CD14-positive monocyte (primary cell): ENCODE data around the gene CDHR2. TPM values are rescaled to one million over a fixed set of nuclear protein-coding genes. Genes with fewer than 3 reads are reported as not detected.
"Not testable (repeated sequence)": the region's sequence is repeated elsewhere in the genome, so short reads cannot be mapped to it uniquely, and the experiment has no call there.

Experiments used
- DNase-seq, 3 donors: peaks; one replicate each; pipeline ENCODE4 v3.0.0-alpha.2; 2011 to 2022
- H2AFZ ChIP-seq: 2 replicates; pipeline ENCODE4 v1.6.0; 2012; ENCODE audit warnings: mild to moderate bottlenecking, low read depth, low read length, inconsistent platforms; ENCODE audit not compliant: insufficient read depth, poor library complexity, severe bottlenecking
- H3K27ac ChIP-seq, 2 donors: 1 replicate in 1 of 2; 2 replicates in 1 of 2; pipeline ENCODE4 v1.5.1; 2012 to 2013; ENCODE audit warnings: low read length in 2 of 2, control low read depth in 1 of 2, inconsistent platforms in 1 of 2, low read depth in 1 of 2, mild to moderate bottlenecking in 1 of 2
- H3K27me3 ChIP-seq, 2 donors: one replicate each; pipeline versions ENCODE4 v1.6.0 to v1.6.1; 2011 to 2013; ENCODE audit warnings: low read length in 2 of 2; ENCODE audit not compliant: control insufficient read depth in 2 of 2, insufficient read depth in 2 of 2
- H3K36me3 ChIP-seq, 2 donors: replicated peaks in 1 of 2; 1 replicate in 1 of 2; 2 replicates in 1 of 2; pipeline versions ENCODE4 v1.5.1 to v1.6.1; 2012 to 2013; ENCODE audit warnings: low read length in 2 of 2, control low read depth in 1 of 2, inconsistent platforms in 1 of 2, mild to moderate bottlenecking in 1 of 2; ENCODE audit not compliant: insufficient read depth in 2 of 2, control insufficient read depth in 1 of 2
- H3K4me1 ChIP-seq, 2 donors: 1 replicate in 1 of 2; 2 replicates in 1 of 2; pipeline versions ENCODE4 v1.5.1 to v1.6.1; 2012 to 2013; ENCODE audit warnings: low read length in 2 of 2, control low read depth in 1 of 2, inconsistent platforms in 1 of 2, mild to moderate bottlenecking in 1 of 2, moderate library complexity in 1 of 2; ENCODE audit not compliant: insufficient read depth in 2 of 2, control insufficient read depth in 1 of 2
- H3K4me2 ChIP-seq: replicated peaks from 2 replicates; pipeline ENCODE3; 2012; ENCODE audit warnings: low read length, moderate library complexity, mild to moderate bottlenecking; ENCODE audit not compliant: poor library complexity, severe bottlenecking; ENCODE audit errors: extremely low read depth
- H3K4me3 ChIP-seq, 3 experiments: fragments of 200-600 bp in 1 of 3; sonication (generic) in 1 of 3; replicated peaks in 1 of 3; 1 replicate in 2 of 3; 2 replicates in 1 of 3; pipeline ENCODE4 v1.5.1; 2011 to 2013; ENCODE audit warnings: low read length in 3 of 3, mild to moderate bottlenecking in 3 of 3, control low read depth in 2 of 3, low read depth in 2 of 3, inconsistent platforms in 1 of 3, moderate library complexity in 1 of 3
- H3K79me2 ChIP-seq: 2 replicates; pipeline ENCODE4 v1.6.0; 2012; ENCODE audit warnings: mild to moderate bottlenecking, control low read depth, inconsistent platforms, low read length, moderate library complexity; ENCODE audit not compliant: insufficient read depth
- H3K9ac ChIP-seq: 2 replicates; pipeline ENCODE4 v1.6.0; 2017; ENCODE audit warnings: low read length, mild to moderate bottlenecking; ENCODE audit not compliant: insufficient read depth, poor library complexity, severe bottlenecking
- H3K9me3 ChIP-seq, 2 donors: replicated peaks in 1 of 2; 1 replicate in 1 of 2; 2 replicates in 1 of 2; pipeline versions ENCODE4 v1.5.1 to v1.6.1; 2012 to 2013; ENCODE audit warnings: low read length in 2 of 2, control low read depth in 1 of 2; ENCODE audit not compliant: control insufficient read depth in 1 of 2, insufficient read depth in 1 of 2
- H4K20me1 ChIP-seq: 2 replicates; pipeline ENCODE4 v1.6.0; 2012; ENCODE audit warnings: mild to moderate bottlenecking, low read length, control low read depth, moderate library complexity; ENCODE audit not compliant: insufficient read depth
- H3K27ac Mint-ChIP-seq, 7 donors: one replicate each; pipeline ENCODE4 v1.8.0; 2020; ENCODE audit warnings: mild to moderate bottlenecking in 7 of 7, mixed read lengths in 7 of 7, moderate library complexity in 6 of 7, inconsistent platforms in 2 of 7
- H3K27me3 Mint-ChIP-seq, 3 donors: one replicate each; pipeline ENCODE4 v1.8.0; 2021 to 2022; ENCODE audit warnings: low read depth in 3 of 3, mild to moderate bottlenecking in 3 of 3, mixed read lengths in 3 of 3, moderate library complexity in 3 of 3, inconsistent platforms in 1 of 3
- H3K36me3 Mint-ChIP-seq, 2 donors: one replicate each; pipeline ENCODE4 v1.8.0; 2020; ENCODE audit warnings: mixed read lengths in 2 of 2, inconsistent platforms in 1 of 2, mild to moderate bottlenecking in 1 of 2
- H3K4me1 Mint-ChIP-seq: one replicate; pipeline ENCODE4 v1.8.0; 2020; ENCODE audit warnings: mild to moderate bottlenecking, mixed read lengths
- H3K4me3 Mint-ChIP-seq, 2 donors: one replicate each; pipeline ENCODE4 v1.8.0; 2020; ENCODE audit warnings: mild to moderate bottlenecking in 2 of 2, mixed read lengths in 2 of 2, moderate library complexity in 1 of 2
- H3K9me3 Mint-ChIP-seq, 7 donors: one replicate each; pipeline ENCODE4 v1.8.0; 2020 to 2022; ENCODE audit warnings: mixed read lengths in 7 of 7, mild to moderate bottlenecking in 6 of 7, moderate library complexity in 6 of 7, inconsistent platforms in 2 of 7
- whole genome bisulfite sequencing: methylation state at CpG from one replicate; pipeline ENCODE4 v1.1.5; 2013; ENCODE audit warnings: missing lambda C conversion rate; ENCODE audit not compliant: insufficient coverage; 5-methylcytosine and 5-hydroxymethylcytosine counted together
- intact Hi-C, 2 donors: fragments of 100-400 bp; cut with micrococcal nuclease; formaldehyde crosslinking; loops; one replicate each; pipeline versions ENCODE4 v1.15.0 to v1.15.1; 2023
- polyA plus RNA-seq, 3 donors: library from polyadenylated mRNA; depleted of rRNA in 1 of 3; unstranded in 2 of 3; stranded (reverse) in 1 of 3; fragments of 300-500 nt in 2 of 3; fragments of >200 nt in 1 of 3; fragmentation: Illumina TruSeq in 2 of 3; gene quantifications; 1 replicate in 2 of 3; 2 replicates in 1 of 3; pipeline ENCODE4 v1.2.3, GENCODE V29; 2012 to 2021
- TF ChIP-seq, protein P1 (sequence below): fragments of 200-600 bp; IDR thresholded peaks from one replicate; pipeline ENCODE4 v1.8.0; 2022; ENCODE audit warnings: antibody characterized with exemption, mild to moderate bottlenecking

Gene CDHR2
- polyA plus RNA-seq, 3 donors: 0.12 TPM; not detected in 2

DNA sequence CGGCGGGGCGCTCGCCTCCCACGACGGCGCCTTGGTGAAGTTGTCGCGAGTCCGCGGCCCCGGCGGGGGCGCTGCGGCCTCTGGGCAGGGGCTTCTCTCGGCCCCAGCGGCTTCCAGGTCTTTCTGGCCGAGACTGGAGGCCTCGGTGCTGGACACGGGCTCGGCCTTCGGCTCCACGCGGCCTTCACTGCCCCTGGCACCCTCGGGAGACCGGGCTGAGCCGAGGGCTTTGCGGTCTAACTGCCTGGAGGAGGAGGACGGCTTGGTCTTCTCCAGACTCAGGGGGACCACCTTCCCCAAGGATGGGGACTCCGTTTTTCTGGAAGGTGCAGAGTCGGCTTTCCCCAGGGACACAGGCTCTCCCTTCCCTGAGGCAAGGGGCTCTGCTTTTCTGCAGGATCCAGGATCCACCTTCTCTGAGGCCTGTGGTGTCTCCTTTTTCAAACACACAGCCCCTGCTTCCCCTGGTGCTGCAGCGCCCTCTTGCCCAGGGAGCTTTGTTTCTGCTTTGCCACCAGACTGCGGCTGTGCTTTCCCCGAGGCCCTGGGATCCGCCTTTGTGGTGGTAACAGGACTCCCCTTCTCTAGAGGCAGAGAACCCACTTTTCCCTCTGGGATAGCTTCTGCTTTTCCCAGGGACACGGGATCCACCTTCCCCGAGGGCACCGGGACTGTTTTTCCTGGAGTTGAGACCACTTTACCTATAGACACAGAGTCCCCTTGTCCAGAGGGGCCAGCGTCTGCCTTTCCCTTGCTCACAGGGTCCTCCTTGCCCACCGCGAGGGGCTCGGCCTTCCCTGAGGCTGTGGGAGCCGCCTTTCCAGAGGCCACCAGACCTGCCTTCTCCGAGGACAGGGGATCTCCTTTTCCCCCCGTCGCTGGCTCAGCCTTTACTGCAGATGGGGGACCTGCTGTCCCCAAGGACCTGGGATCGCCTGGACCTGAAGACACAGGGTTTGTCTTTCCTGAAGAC lies 48.6 kb downstream of the CDHR2 start:
- H3K4me1 ChIP-seq: peaks cover 2 to 12% of the 10 kb centered on the region in 2 donors
- H3K4me3 ChIP-seq: no peak overlapping the region
- peaks cover 0 to 32% of the 10 kb centered on the region in 2 donors for H3K27me3 ChIP-seq
- Mint-ChIP-seq H3K27ac (no peak overlapping the region), H3K27me3 (peaks cover 32 to 52% (median 37%) of the 10 kb centered on the region in 3 donors), H3K9me3 (peaks cover 0 to 4% (median 2%) of the 10 kb centered on the region in 7 donors), H3K36me3 (no peaks in the 10 kb centered on the region), H3K4me1 (peaks cover 7% of the 10 kb centered on the region), H3K4me3 (peak overlapping the region in 1 of 2 donors; percentile 69)
- H3K79me2 ChIP-seq: no peaks in the 10 kb centered on the region
- no peaks in the 10 kb centered on the region for H4K20me1 ChIP-seq
- no peak overlapping the region for H3K9ac ChIP-seq
- 52% methylated on average over 40 of the region's 47 CpGs for WGBS
- H3K9me3 ChIP-seq: peaks cover 0 to under 1% of the 10 kb centered on the region in 2 donors
- no peak overlapping the region for H3K27ac ChIP-seq
- no peak overlapping the region for H2AFZ ChIP-seq
- TF ChIP-seq, protein P1, sequence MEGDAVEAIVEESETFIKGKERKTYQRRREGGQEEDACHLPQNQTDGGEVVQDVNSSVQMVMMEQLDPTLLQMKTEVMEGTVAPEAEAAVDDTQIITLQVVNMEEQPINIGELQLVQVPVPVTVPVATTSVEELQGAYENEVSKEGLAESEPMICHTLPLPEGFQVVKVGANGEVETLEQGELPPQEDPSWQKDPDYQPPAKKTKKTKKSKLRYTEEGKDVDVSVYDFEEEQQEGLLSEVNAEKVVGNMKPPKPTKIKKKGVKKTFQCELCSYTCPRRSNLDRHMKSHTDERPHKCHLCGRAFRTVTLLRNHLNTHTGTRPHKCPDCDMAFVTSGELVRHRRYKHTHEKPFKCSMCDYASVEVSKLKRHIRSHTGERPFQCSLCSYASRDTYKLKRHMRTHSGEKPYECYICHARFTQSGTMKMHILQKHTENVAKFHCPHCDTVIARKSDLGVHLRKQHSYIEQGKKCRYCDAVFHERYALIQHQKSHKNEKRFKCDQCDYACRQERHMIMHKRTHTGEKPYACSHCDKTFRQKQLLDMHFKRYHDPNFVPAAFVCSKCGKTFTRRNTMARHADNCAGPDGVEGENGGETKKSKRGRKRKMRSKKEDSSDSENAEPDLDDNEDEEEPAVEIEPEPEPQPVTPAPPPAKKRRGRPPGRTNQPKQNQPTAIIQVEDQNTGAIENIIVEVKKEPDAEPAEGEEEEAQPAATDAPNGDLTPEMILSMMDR: peak; percentile 4
- no peak for DNase-seq
- peak overlapping the region; percentile 57 for H3K4me2 ChIP-seq
- no peaks in the 10 kb centered on the region for H3K36me3 ChIP-seq
- intact Hi-C loops: no loop called here

DNA sequence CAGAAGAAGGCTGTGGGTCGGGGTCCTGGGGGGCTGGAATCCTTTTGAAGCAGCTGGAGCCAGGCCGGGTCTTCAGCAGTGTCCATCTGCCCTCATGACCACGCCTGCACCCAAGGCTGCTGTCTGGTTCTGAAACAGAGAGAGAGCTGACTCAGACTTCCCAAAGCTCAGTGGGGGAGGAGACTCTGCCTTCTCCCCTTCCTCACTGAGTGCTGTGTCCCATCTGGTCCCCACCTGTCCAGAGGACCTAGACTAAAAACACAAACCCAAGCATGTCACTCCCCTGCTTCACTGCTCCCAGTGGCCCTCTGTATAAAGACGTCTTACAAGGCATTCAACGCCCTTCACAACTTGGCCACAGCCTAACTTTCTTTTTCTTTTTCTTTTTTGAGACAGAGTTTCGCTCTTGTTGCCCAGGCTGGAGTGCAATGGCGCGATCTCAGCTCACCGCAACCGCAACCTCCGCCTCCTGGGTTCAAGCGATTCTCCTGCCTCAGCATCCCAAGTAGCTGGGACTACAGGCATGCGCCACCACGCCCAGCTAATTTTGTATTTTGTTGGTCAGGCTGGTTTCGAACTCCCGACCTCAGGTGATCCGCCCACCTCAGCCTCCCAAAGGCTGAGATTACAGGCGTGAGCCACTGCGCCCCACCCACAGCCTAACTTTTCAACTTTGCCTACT lies 50.7 kb downstream of the CDHR2 start:
- intact Hi-C loops, H3K4me2 ChIP-seq, H3K4me3 ChIP-seq, H4K20me1 ChIP-seq, DNase-seq, H3K27ac Mint-ChIP-seq, H3K36me3 ChIP-seq, H3K27ac ChIP-seq, H3K9me3 Mint-ChIP-seq, H3K9ac ChIP-seq, H3K36me3 Mint-ChIP-seq, H3K4me1 Mint-ChIP-seq, H2AFZ ChIP-seq, H3K9me3 ChIP-seq, H3K79me2 ChIP-seq: not testable (repeated sequence)
- Histone ChIP-seq H3K27me3 (peaks cover 0 to 38% of the 10 kb centered on the region in 2 donors), H3K4me1 (peaks cover 2 to 12% of the 10 kb centered on the region in 2 donors)
- 94% methylated on average over 15 of the region's 19 CpGs for WGBS
- H3K4me3 Mint-ChIP-seq: peak overlapping the region in 1 of 2 donors; percentile 0
- peaks cover 34 to 54% (median 40%) of the 10 kb centered on the region in 3 donors for H3K27me3 Mint-ChIP-seq
